Erythroblast (primary cell): Measurements from ENCODE around the gene NDOR1.

ENCODE experiments used
- DNase-seq, 2 experiments: peaks; one replicate each; lab custom pipeline; 2025; lab: John Stamatoyannopoulos, UW
- GATA1 ChIP-seq: IDR thresholded peaks from 2 replicates; pipeline ENCODE4 v1.6.1; 2011; ENCODE audit warnings: low read depth, mild to moderate bottlenecking, control low read depth, low read length, moderate library complexity
- POLR2A ChIP-seq: IDR thresholded peaks from 2 replicates; pipeline ENCODE4 v1.6.1; 2011; ENCODE audit warnings: mild to moderate bottlenecking, low read length

The NDOR1 gene

GRCh38 chr9:137172901-137173795 is 32.4 kb upstream of the NDOR1 start:
- DNase-seq, result no peak
- TF ChIP-seq GATA1 (no peak), POLR2A (no peak)

GRCh38 chr9:137173796-137174664 is 31.5 kb upstream of the NDOR1 start:
- DNase-seq, result no peak
- TF ChIP-seq POLR2A, result no peak
- TF ChIP-seq GATA1, result no peak

DNA sequence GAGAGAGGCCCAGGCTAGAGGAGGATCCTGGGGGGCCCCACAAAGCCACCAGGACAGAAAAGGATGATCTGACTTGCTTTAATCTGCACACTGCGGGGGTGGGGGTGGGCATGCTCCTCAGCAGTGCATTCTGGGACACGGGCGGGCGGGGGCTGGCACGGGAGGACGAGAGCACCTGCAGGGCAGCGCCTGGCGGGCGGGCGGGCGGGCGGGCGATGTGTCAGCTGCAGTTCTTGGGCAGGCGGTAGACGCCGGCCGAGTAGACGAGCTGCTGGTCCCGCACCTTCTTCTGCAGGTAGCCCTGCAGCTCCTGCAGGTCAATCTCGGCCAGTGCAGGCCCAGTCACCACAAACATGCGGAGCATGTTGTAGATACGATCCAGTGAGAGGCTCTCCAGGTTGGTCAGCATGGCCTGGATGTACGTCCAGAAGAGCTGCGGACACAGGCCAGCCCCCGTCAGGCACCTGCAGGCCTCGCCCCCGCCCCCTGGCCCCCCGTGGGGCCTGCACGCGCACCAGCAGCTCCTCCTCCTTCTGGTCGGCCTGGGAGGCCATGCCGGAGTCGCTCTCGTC is 30.7 kb upstream of the NDOR1 start:
- DNase-seq, result no peak
- TF ChIP-seq GATA1 (no peak), POLR2A (no peak)

- TF ChIP-seq POLR2A, result no peak
- no peak for TF ChIP-seq GATA1
- DNase-seq, result no peak
Measured at GRCh38 chr9:137175345-137175961, 30.0 kb upstream of the NDOR1 start.

GRCh38 chr9:137176302-137177182 is 29.0 kb upstream of the NDOR1 start:
- DNase-seq, result peak; percentile 50 to 59
- no peak for TF ChIP-seq GATA1
- peak; percentile 30 for TF ChIP-seq POLR2A

DNA sequence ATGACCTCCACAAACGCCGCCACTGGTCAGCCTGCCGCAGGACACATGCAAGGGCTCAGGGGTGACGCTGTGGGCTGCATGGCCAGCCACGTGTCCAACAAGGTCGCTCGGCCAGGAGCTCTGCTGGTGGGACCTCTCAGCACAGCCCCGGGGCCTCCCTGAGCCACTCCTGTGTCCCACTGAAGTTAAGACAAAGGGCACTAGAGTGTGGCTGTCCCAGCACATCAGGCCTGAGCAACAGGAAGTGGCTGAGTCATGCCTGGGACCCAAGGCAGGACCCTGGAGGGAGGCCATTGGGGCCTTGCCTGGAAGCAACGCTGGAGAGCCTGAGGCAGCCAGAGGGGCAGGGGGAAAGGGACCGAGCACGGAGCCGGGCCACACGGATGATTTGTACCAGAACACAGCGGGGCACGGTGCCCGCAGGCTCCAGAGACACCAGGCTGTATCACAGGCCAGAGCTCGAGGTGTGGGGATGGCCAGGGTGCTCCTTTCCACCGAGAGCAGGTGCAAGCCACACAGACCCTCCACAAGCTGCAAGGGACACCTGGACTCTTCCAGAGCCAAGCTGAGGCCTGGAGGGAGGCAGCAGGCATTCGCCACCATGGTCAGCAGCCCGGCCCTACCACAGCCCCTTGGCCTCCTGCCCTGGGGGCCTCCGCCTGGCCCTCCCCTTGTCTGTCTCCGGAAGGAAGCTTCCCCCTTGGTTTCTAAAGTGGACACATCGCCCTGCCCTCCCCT is 27.1 kb upstream of the NDOR1 start:
- TF ChIP-seq GATA1, result no peak
- TF ChIP-seq POLR2A, result no peak
- no peak for DNase-seq

- no peak for DNase-seq
- no peak for TF ChIP-seq POLR2A
- TF ChIP-seq GATA1, result no peak
Measured at GRCh38 chr9:137178939-137179630, 26.4 kb upstream of the NDOR1 start.

GRCh38 chr9:137179761-137180160 is 25.7 kb upstream of the NDOR1 start:
- DNase-seq, result no peak
- TF ChIP-seq POLR2A (no peak), GATA1 (no peak)

DNA sequence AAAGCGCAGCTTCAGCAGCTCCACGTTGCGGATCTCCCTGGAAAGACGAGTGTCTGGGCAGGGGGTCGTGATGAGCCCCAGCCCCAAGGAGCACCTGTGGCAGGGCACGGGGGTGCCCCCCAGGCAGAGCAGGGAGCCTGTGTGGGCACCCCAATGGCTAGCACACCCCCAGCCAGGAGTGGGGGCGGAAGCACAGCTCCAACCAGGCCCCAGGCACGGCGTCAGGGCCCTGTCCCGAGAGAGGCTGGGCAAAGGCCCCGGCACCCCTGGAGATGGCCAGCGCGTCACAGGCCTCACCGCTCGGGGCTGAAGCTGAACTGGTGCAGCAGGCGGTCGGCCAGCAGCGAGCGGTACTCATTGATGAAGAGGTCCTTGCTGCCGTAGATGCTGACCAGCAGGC is 25.0 kb upstream of the NDOR1 start:
- TF ChIP-seq POLR2A (no peak), GATA1 (no peak)

GRCh38 chr9:137181680-137182079 is 23.8 kb upstream of the NDOR1 start:
- TF ChIP-seq POLR2A (no peak), GATA1 (no peak)
- DNase-seq, result no peak

More for the DNA sequence above, 25.0 kb upstream of the NDOR1 start:
- no peak for DNase-seq

DNA sequence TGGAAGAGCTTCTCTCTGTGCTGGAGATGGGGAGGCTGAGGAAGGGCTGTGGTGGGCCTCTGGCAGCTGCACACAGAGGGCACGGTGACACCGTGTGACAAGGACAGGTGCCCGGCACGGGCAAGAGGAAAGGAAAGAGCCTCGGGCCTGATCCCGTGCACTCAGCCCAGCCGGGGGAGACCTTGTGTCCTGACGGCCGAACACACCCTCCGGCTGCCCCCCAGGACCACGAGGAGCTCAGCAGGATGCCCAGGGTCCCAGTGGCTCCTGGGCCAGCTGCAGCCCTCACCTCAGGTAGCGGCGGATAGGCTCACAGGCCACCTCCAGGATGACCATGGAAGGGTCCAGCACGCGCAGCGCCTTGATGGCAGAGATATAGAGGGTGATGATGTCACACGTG is 22.7 kb upstream of the NDOR1 start:
- TF ChIP-seq POLR2A (no peak), GATA1 (no peak)
- no peak for DNase-seq
